Rectal smooth muscle tissue (tissue), 1 donor: ENCODE data around the gene PRELID2.
"Not testable (repeated sequence)": the region's sequence is repeated elsewhere in the genome, so short reads cannot be mapped to it uniquely, and the experiment has no call there.

Experiments
- H3K27ac ChIP-seq: one replicate; pipeline ENCODE4 v1.7.0; 2013; ENCODE audit warnings: low read depth, low read length, inconsistent platforms
- H3K27me3 ChIP-seq: one replicate; pipeline ENCODE4 v1.7.0; 2013; ENCODE audit warnings: low read length; ENCODE audit not compliant: control insufficient read depth, insufficient read depth
- H3K36me3 ChIP-seq: one replicate; pipeline ENCODE4 v1.7.0; 2013; ENCODE audit warnings: low read length; ENCODE audit not compliant: control insufficient read depth, insufficient read depth
- H3K4me1 ChIP-seq: one replicate; pipeline ENCODE4 v1.7.0; 2013; ENCODE audit warnings: low read length; ENCODE audit not compliant: control insufficient read depth, insufficient read depth
- H3K4me3 ChIP-seq: one replicate; pipeline ENCODE4 v1.7.0; 2013; ENCODE audit warnings: low read length
- H3K9ac ChIP-seq: one replicate; pipeline ENCODE4 v1.7.0; 2013; ENCODE audit warnings: low read length

Gene PRELID2

DNA sequence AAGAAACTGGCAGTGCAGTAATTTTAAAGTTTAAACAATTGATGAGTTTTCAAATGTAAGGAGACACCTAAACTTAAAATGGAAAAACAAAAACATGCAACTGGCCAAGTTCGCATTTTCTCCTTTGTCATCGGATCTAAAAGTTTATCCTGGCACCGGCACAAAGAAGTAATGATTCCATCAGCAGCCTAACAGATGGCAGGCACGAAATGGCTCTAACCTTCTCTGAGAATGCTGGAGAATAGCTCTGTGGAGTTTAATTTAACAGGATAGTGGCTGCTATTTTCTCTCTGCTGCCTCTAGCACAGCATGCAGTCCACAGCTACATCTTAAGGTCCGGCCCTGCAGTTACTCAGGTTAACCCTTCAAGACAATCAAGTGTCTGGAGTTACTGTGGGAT, 82.2 kb downstream of the PRELID2 start:
- no peaks in the 10 kb centered on the region for H3K27me3 ChIP-seq
- no peaks in the 10 kb centered on the region for H3K4me1 ChIP-seq
- H3K27ac ChIP-seq: no peak overlapping the region
- no peak overlapping the region for H3K4me3 ChIP-seq
- H3K9ac ChIP-seq: no peak overlapping the region
- H3K36me3 ChIP-seq: no peaks in the 10 kb centered on the region

DNA sequence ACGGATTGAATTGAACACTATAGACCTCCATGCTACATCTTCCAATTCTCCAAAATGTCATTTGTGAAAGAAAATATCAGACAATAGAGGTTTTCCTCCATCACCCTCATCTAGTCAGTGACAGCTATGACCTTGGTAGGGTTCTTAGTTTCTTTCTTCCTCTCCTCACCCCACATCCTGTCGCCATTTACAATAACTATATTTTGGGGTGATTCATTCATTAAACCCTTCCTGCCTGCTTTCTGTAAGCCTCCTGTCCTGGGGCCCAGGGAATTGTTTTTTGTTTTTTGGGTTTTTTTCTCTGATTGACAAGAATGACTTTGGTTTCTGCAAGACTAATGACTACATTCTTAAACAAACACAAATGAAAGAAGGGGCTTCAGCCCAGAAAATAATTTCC, 82.6 kb downstream of the PRELID2 start:
- no peak overlapping the region for H3K9ac ChIP-seq
- H3K4me3 ChIP-seq: no peak overlapping the region
- no peaks in the 10 kb centered on the region for H3K4me1 ChIP-seq
- H3K27ac ChIP-seq: no peak overlapping the region
- H3K36me3 ChIP-seq: no peaks in the 10 kb centered on the region
- no peaks in the 10 kb centered on the region for H3K27me3 ChIP-seq

DNA sequence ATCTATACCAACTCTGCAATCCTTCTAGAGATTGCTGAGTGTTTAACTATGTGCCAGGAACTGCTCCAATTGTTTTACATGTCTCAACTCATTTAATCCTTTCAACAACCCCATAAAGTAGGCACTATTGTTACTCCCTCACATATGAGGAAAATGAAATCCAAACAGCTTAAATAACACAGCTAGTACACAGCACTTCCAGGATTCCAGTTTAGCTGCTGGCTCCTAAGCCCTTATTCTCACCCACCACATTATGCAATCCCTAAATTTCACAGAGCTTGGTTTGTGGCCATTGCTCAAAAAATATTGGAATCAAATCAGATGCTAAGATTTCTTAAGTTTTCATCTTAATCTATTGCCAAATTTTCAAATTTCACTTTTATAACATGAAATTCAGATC, 84.9 kb downstream of the PRELID2 start:
- no peak overlapping the region for H3K27ac ChIP-seq
- H3K36me3 ChIP-seq: no peaks in the 10 kb centered on the region
- no peaks in the 10 kb centered on the region for H3K27me3 ChIP-seq
- H3K4me3 ChIP-seq: no peak overlapping the region
- H3K9ac ChIP-seq: no peak overlapping the region
- no peaks in the 10 kb centered on the region for H3K4me1 ChIP-seq

DNA sequence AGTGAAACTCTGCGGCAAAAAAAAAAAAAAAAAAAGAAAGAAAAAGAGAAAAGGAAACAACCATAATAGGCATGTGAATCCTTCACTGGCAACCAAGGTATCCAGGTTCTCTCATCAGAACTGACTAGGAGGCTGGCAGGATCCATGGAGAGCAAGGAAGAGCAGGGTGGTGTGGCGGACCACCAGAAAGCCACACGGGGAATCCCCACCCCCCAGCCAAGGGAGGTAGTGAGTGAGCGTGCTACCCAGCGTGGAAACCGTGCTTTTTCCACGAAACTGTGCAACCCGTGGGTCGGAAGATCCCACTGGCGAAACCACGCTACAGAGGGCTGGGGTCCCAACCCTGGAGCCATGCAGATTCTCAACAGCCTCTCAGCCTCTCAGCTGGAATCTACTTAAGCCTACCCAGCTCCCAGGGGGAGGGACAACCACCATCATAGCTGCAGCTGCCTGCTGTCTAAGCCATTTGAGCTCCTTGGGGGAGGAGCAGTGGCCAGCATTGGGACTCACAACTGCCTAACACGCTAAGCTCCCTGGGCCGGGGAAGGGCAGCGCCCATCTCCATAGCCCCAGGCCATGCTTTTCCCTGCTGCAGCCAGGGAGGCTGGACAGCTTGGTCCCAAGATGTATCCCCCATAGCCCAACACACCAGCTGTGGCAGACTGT, 91.6 kb downstream of the PRELID2 start:
- no peak overlapping the region for H3K9ac ChIP-seq
- H3K27me3 ChIP-seq: no peaks in the 10 kb centered on the region
- H3K36me3 ChIP-seq: no peaks in the 10 kb centered on the region
- no peak overlapping the region for H3K4me3 ChIP-seq
- H3K27ac ChIP-seq: no peak overlapping the region
- H3K4me1 ChIP-seq: no peaks in the 10 kb centered on the region

DNA sequence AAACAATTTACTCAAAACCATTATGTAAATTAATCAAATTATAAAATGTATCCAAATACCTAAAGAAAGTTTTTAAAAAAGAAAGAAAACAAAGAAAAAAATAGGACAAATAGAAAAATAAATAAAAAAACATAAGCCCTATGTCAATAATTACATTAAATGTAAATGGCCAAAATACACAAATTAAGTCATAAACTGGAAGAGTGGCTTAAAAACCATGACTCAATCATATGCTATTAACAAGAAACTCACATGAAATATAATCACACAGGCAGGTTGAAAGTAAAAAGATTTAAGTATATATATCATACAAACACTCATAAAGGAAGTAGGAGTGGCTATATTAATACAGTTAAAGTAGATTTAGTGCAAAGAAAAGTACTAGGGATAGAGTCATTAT, 95.3 kb downstream of the PRELID2 start:
- no peak overlapping the region for H3K27ac ChIP-seq
- H3K27me3 ChIP-seq: no peaks in the 10 kb centered on the region
- H3K36me3 ChIP-seq: no peaks in the 10 kb centered on the region
- H3K4me1 ChIP-seq: no peaks in the 10 kb centered on the region
- no peak overlapping the region for H3K9ac ChIP-seq
- H3K4me3 ChIP-seq: no peak overlapping the region

DNA sequence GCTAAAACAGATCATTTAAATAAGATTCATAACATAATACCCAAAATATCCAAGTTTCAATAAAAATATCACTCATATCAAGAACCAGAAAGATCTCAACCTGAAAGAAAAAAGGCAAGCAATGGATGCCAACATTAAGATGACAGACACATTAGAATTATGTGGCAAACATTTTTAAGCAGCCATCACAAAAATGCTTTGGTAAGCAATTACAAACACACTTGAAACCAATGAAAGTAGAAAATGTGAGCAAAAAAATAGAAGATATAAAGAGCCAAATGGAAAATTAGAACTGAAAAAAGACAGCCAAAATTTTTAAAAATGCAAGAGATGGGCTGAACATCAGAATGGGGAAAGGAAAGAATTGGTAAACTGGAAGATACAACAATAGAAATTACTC, 96.9 kb downstream of the PRELID2 start:
- Histone ChIP-seq H3K4me3 (no peak overlapping the region), H3K4me1 (no peaks in the 10 kb centered on the region), H3K27ac (no peak overlapping the region), H3K9ac (no peak overlapping the region), H3K27me3 (no peaks in the 10 kb centered on the region), H3K36me3 (no peaks in the 10 kb centered on the region)

DNA sequence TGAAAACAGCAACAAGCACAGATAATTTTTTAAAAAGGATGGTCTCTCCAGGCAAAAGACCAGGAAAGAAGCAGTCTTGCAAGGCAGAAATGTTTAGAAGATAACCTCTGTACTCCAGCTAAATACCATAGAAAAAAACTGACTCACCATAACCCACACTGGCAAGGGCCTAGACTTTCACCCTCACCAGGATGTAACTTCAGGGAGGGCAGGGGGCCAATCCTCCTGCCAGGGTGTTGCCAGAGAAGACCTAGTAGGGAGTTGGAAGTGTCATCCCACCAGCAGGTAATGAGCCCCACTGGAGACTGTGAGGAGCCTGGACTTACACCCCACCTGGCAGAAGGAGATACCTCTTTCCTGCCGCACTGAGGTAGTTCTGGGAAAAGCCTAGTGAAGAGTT, 97.6 kb downstream of the PRELID2 start:
- H3K9ac ChIP-seq: no peak overlapping the region
- no peak overlapping the region for H3K27ac ChIP-seq
- no peak overlapping the region for H3K4me3 ChIP-seq
- no peaks in the 10 kb centered on the region for H3K36me3 ChIP-seq
- no peaks in the 10 kb centered on the region for H3K27me3 ChIP-seq
- H3K4me1 ChIP-seq: no peaks in the 10 kb centered on the region

DNA sequence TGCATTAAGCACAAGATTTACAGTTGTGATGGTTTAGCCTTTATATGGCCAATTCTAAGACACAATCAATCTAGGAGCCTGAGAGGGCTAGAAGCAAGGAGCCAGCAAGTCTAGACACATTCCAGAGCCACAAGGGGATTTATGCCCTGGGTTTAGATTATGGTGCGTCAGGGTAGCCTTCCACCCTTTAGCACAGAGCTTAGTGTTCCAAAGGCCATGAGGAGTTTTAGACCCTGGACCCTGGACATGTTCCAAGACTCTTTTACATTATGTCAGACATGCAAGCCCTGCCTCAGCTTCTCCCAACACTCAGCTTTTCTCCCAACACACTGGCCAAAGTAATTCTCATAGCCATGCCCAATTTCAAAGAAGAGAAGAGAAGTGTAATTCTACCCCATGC, 105.2 kb downstream of the PRELID2 start:
- not testable (repeated sequence) for H3K36me3 ChIP-seq, H3K27me3 ChIP-seq, H3K9ac ChIP-seq, H3K4me1 ChIP-seq, H3K27ac ChIP-seq, H3K4me3 ChIP-seq

DNA sequence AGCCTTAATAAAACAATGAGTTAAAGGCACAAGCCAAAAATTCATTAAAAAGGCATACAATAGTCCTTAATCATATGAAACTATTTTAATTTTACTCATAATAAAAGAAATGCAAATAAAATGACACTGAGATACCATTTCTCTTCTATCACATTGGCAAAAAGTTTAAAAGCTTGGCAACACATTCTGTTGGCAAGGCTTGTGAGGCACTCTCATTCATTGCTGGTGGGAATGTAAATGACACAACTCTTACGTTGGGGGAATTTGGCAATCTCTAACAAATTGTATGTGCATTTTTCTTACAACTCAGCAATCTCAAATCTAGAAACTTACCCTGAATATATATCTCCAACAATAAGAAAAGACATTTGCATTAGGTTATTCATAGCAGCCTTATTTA, 111.6 kb downstream of the PRELID2 start:
- Histone ChIP-seq H3K4me1 (no peaks in the 10 kb centered on the region), H3K27me3 (no peaks in the 10 kb centered on the region), H3K4me3 (no peak overlapping the region), H3K27ac (no peak overlapping the region), H3K36me3 (no peaks in the 10 kb centered on the region), H3K9ac (no peak overlapping the region)

DNA sequence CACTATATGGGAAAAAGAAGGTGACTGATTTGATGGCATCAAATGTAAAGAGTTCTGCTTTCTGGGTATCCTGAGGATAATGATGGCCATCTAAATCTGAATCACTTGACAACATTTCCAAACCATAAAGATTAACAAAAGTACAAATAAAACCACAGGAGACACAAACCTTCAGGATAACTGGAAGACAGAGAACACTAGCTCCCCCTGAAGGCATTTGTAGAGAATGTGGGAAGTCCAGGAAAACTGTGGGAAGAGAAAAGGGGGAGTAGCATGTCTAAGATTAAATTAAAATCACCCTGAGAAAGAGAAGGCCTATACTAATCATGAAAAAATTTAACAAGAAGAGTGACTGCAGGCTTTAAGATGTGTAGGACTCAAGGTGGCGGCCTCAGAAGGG, 116.2 kb downstream of the PRELID2 start:
- Histone ChIP-seq H3K27me3 (no peaks in the 10 kb centered on the region), H3K36me3 (no peaks in the 10 kb centered on the region)

DNA sequence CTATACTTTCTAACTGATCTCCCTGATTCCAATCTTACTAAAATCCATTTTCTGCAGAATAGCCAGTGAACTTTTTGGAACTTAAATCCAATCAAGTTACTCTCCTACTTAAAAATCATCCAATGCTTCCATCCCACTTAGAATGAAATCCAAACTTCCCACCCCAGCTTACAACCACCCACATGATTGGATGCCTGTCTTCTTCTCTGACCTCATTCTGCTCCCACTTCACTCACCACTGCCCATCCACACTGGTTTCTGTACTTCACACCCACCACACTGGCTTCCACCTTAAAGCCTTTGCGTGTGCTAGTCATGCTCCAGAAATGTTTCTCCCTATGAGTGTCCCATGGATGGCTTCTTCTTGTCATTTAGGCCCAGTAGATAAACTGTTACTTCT, 119.7 kb downstream of the PRELID2 start:
- H3K4me3 ChIP-seq: no peak overlapping the region
- no peaks in the 10 kb centered on the region for H3K36me3 ChIP-seq
- H3K9ac ChIP-seq: no peak overlapping the region
- no peaks in the 10 kb centered on the region for H3K4me1 ChIP-seq
- H3K27ac ChIP-seq: no peak overlapping the region
- H3K27me3 ChIP-seq: no peaks in the 10 kb centered on the region

More for the DNA sequence above, 116.2 kb downstream of the PRELID2 start:
- H3K4me1 ChIP-seq: no peaks in the 10 kb centered on the region
- no peak overlapping the region for H3K9ac ChIP-seq
- H3K4me3 ChIP-seq: no peak overlapping the region
- H3K27ac ChIP-seq: no peak overlapping the region

DNA sequence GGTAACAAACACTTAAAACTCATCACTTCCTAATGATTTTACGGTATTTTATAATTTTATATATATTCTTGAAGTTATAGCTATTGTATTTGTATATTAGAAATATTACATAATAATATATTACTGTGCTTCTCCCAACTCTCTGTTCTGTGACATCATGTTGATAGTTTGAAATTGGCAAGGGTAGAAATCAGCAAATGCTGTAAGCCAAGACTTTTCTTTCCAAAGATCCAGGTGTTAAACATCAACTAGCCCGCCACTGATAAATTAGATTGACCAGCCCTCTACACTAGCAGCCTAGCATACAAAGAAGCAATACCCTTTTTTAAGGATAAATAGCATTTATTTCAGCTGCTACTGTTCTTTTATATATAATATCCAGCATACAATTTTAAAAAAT, 122.9 kb downstream of the PRELID2 start:
- Histone ChIP-seq H3K27me3 (no peaks in the 10 kb centered on the region), H3K27ac (no peak overlapping the region), H3K4me3 (no peak overlapping the region)

DNA sequence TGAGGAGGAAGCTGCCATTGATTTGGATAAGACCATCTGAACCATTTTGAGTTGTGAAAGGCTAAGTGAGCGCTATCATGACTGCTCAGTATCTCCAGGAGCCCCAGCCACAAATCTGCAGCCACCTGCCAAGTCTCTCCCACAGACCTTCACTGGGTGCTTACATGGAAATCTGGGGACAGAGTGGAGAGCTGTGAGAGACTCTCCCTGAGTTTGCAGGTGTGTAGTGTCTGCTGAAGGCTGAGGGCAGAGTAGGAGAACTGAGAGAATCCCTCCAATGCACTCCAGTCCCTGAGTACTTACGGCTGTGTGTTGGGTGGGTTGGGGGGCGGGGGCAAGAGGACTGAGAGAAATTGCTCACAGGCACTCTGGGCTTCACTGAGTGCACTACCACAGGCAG, 123.7 kb downstream of the PRELID2 start:
- Histone ChIP-seq H3K4me1 (no peaks in the 10 kb centered on the region), H3K4me3 (no peak overlapping the region), H3K9ac (no peak overlapping the region), H3K27me3 (no peaks in the 10 kb centered on the region), H3K27ac (no peak overlapping the region), H3K36me3 (no peaks in the 10 kb centered on the region)

More for the DNA sequence above, 122.9 kb downstream of the PRELID2 start:
- Histone ChIP-seq H3K36me3 (no peaks in the 10 kb centered on the region), H3K9ac (no peak overlapping the region), H3K4me1 (no peaks in the 10 kb centered on the region)
